WTC11 (cell line): ENCODE results near the gene ELANE. TPM values are rescaled to one million over a fixed set of nuclear protein-coding genes. Genes with fewer than 3 reads are reported as not detected.
A peak's percentile ranks its signal among the peaks of the same experiment; 100 is the strongest.
"Not testable (repeated sequence)": the region's sequence is repeated elsewhere in the genome, so short reads cannot be mapped to it uniquely, and the experiment has no call there.

Experiments
- ATAC-seq: fragments of 200-7000 bp; cut with Tn5 transposase; 2 replicates; pipeline ENCODE4 v1.10.0; 2021; ENCODE audit warnings: mild to moderate bottlenecking, moderate library complexity
- CTCF ChIA-PET: fragments of 300-600 bp; sonication (Branson Sonifier 250); formaldehyde crosslinking; loops from one replicate; lab custom pipeline; 2021; ENCODE audit warnings: antibody characterized with exemption; lab: Charles Lee
- POLR2A ChIA-PET: fragments of 350-600 bp; sonication (Branson Sonifier 250); formaldehyde crosslinking; loops from one replicate; lab custom pipeline; 2021; ENCODE audit warnings: antibody characterized with exemption; lab: Charles Lee
- DNase-seq: peaks from one replicate; pipeline ENCODE4 v3.0.0; 2021; ENCODE audit warnings: low spot score
- H3K27ac Mint-ChIP-seq: 2 replicates; pipeline ENCODE4 v1.8.0; 2021; ENCODE audit warnings: mixed read lengths
- H3K27me3 Mint-ChIP-seq: 2 replicates; pipeline ENCODE4 v1.8.0; 2021; ENCODE audit warnings: low read depth, mild to moderate bottlenecking, moderate library complexity, mixed read lengths
- H3K36me3 Mint-ChIP-seq: 2 replicates; pipeline ENCODE4 v1.8.0; 2021; ENCODE audit warnings: mixed read lengths
- H3K4me1 Mint-ChIP-seq: 2 replicates; pipeline ENCODE4 v1.8.0; 2022; ENCODE audit warnings: mixed read lengths
- H3K4me3 Mint-ChIP-seq: 2 replicates; pipeline ENCODE4 v1.8.0; 2021; ENCODE audit warnings: mild to moderate bottlenecking, moderate library complexity, mixed read lengths
- H3K9me3 Mint-ChIP-seq: 2 replicates; pipeline ENCODE4 v1.8.0; 2021; ENCODE audit warnings: mixed read lengths
- CDX4 ChIP-seq: fragments of 250-450 bp; sonication (Bioruptor Pico); IDR thresholded peaks from 2 replicates; pipeline ENCODE4 v1.9.0; 2021; ENCODE audit warnings: moderate library complexity, mild to moderate bottlenecking, inconsistent platforms, borderline replicate concordance
- CTCF ChIP-seq: fragments of 200-600 bp; IDR thresholded peaks from 2 replicates; pipeline ENCODE4 v1.8.0; 2022; ENCODE audit warnings: antibody characterized with exemption
- E2F4 ChIP-seq: sonication (generic); formaldehyde crosslinking; IDR thresholded peaks from 2 replicates; pipeline ENCODE4 v1.8.1; 2022; ENCODE audit warnings: low read depth, mild to moderate bottlenecking, moderate library complexity, missing genetic modification reagents, borderline replicate concordance
- ERG ChIP-seq: fragments of 250-450 bp; sonication (Bioruptor Pico); IDR thresholded peaks from 2 replicates; pipeline ENCODE4 v1.8.0; 2021; ENCODE audit warnings: mild to moderate bottlenecking
- ETV6 ChIP-seq: sonication (generic); formaldehyde crosslinking; IDR thresholded peaks from 2 replicates; pipeline ENCODE4 v1.8.1; 2022; ENCODE audit warnings: mild to moderate bottlenecking, missing genetic modification reagents
- FOXP1 ChIP-seq: sonication (generic); formaldehyde crosslinking; IDR thresholded peaks from 2 replicates; pipeline ENCODE4 v1.8.0; 2022; ENCODE audit warnings: missing genetic modification reagents, mild to moderate bottlenecking, moderate library complexity, borderline replicate concordance
- GTF2I ChIP-seq: fragments of 250-450 bp; sonication (Bioruptor Pico); conservative IDR thresholded peaks from 2 replicates; pipeline ENCODE4 v1.4.0; 2021; ENCODE audit warnings: mild to moderate bottlenecking
- IRF1 ChIP-seq: sonication (generic); formaldehyde crosslinking; IDR thresholded peaks from 2 replicates; pipeline ENCODE4 v1.8.0; 2023; ENCODE audit warnings: missing genetic modification reagents
- NFYB ChIP-seq: sonication (generic); formaldehyde crosslinking; conservative IDR thresholded peaks from 2 replicates; pipeline ENCODE4 v1.8.0; 2022; ENCODE audit warnings: low read depth, missing genetic modification reagents
- PRDM15 ChIP-seq: sonication (generic); formaldehyde crosslinking; IDR thresholded peaks from 2 replicates; pipeline ENCODE4 v1.8.0; 2022; ENCODE audit warnings: missing genetic modification reagents
- SMAD3 ChIP-seq: sonication (generic); formaldehyde crosslinking; IDR thresholded peaks from 2 replicates; pipeline ENCODE4 v1.8.0; 2022; ENCODE audit warnings: missing genetic modification reagents, mild to moderate bottlenecking, borderline replicate concordance
- TCF7 ChIP-seq: sonication (generic); formaldehyde crosslinking; IDR thresholded peaks from 2 replicates; pipeline ENCODE4 v1.8.0; 2022; ENCODE audit warnings: mild to moderate bottlenecking, low read depth, missing genetic modification reagents, moderate library complexity
- ZBTB21 ChIP-seq: sonication (generic); formaldehyde crosslinking; IDR thresholded peaks from 2 replicates; pipeline ENCODE4 v1.8.1; 2023; ENCODE audit warnings: mild to moderate bottlenecking, missing genetic modification reagents, borderline replicate concordance
- ZNF121 ChIP-seq: sonication (generic); formaldehyde crosslinking; IDR thresholded peaks from 2 replicates; pipeline ENCODE4 v1.8.0; 2023; ENCODE audit warnings: missing genetic modification reagents
- ZNF138 ChIP-seq: sonication (generic); formaldehyde crosslinking; conservative IDR thresholded peaks from 2 replicates; pipeline ENCODE4 v1.8.1; 2022; ENCODE audit warnings: mild to moderate bottlenecking, moderate library complexity, missing genetic modification reagents
- ZSCAN18 ChIP-seq: fragments of 250-450 bp; sonication (Bioruptor Pico); IDR thresholded peaks from 2 replicates; pipeline ENCODE4 v2.1.2; 2022; ENCODE audit warnings: mild to moderate bottlenecking, moderate library complexity
- total RNA-seq: library from RNA; stranded (reverse); gene quantifications from 3 replicates; pipeline ENCODE4 v1.2.3, GENCODE V29; 2021

ELANE gene
- total RNA-seq, 1 experiment from 2014 or later: not detected

GRCh38 chr19:849195-849594 lies 2.9 kb upstream of the ELANE start:
- H3K4me1 Mint-ChIP-seq, DNase-seq, H3K27ac Mint-ChIP-seq, H3K36me3 Mint-ChIP-seq, H3K9me3 Mint-ChIP-seq, POLR2A ChIA-PET: not testable (repeated sequence)
- CTCF ChIA-PET: interaction anchor here (0.6 to 2.0 kb wide), 4 partner anchors 15 to 82 kb away, joined by 3 to 4 read pairs (median 3); no protein-coding TSS in a partner anchor
- H3K27me3 Mint-ChIP-seq: peaks cover 13% of the 10 kb centered on the region
- TF ChIP-seq ZNF121 (CRISPR knock-in tag): peak; percentile 86
- TF ChIP-seq GTF2I (CRISPR knock-in tag): 0 out of 2 replicates have a peak, but pooled peaks have one; percentile 25
- TF ChIP-seq, all 79 proteins: peak for 2; not testable (repeated sequence) for 77
- not testable (repeated sequence) for ATAC-seq, H3K4me3 Mint-ChIP-seq

GRCh38 chr19:850221-850978 lies 1.7 kb upstream of the ELANE start:
- ATAC-seq (peak; percentile 50), DNase-seq (peak; percentile 55)
- TF ChIP-seq IRF1 (CRISPR knock-in tag) (no peak), ZBTB21 (no peak), NFYB (CRISPR knock-in tag) (no peak), CTCF (no peak), ZSCAN18 (CRISPR knock-in tag) (no peak), ZNF138 (CRISPR knock-in tag) (no peak), ERG (CRISPR knock-in tag) (no peak), FOXP1 (CRISPR knock-in tag) (no peak), CDX4 (CRISPR knock-in tag) (no peak), PRDM15 (no peak), TCF7 (no peak), ETV6 (CRISPR knock-in tag) (no peak), SMAD3 (CRISPR knock-in tag) (no peak), E2F4 (CRISPR knock-in tag) (no peak)
- Mint-ChIP-seq H3K36me3 (no peaks in the 10 kb centered on the region), H3K4me1 (no peaks in the 10 kb centered on the region), H3K4me3 (no peak overlapping the region), H3K9me3 (no peaks in the 10 kb centered on the region), H3K27ac (no peak overlapping the region), H3K27me3 (peaks cover 5% of the 10 kb centered on the region; the same call in 1 of the 2 replicates)
- ChIA-PET CTCF (interaction anchor here (0.6 to 2.0 kb wide), 6 partner anchors 12 to 170 kb away, joined by 3 to 10 read pairs (median 3); no protein-coding TSS in a partner anchor), POLR2A (no interaction called here)
